Transverse colon (tissue), 4 donors: ENCODE data around the gene MICAL1. TPM values are rescaled to one million over a fixed set of nuclear protein-coding genes. Genes with fewer than 3 reads are reported as not detected.

Experiments used
- DNase-seq: peaks from one replicate; pipeline ENCODE4 v3.0.0-alpha.2; 2019
- H3K27ac ChIP-seq, 4 donors: fragments of 200-600 bp; sonication (generic); 2 replicates each; pipeline ENCODE4 v1.5.1; 2016 to 2018; ENCODE audit warnings: inconsistent platforms in 4 of 4
- H3K27me3 ChIP-seq: fragments of 200-600 bp; sonication (generic); 2 replicates; pipeline ENCODE4 v1.5.1; 2017; ENCODE audit warnings: inconsistent platforms
- H3K36me3 ChIP-seq, 4 donors: fragments of 200-600 bp; sonication (generic); 2 replicates each; pipeline ENCODE4 v1.5.1; 2017 to 2019; ENCODE audit warnings: inconsistent platforms in 4 of 4
- H3K4me1 ChIP-seq, 4 donors: fragments of 200-600 bp; sonication (generic); 2 replicates each; pipeline ENCODE4 v1.5.1; 2017 to 2020; ENCODE audit warnings: inconsistent platforms in 4 of 4
- H3K4me3 ChIP-seq, 4 donors: fragments of 200-600 bp; sonication (generic); 1 replicate in 1 of 4; 2 replicates in 3 of 4; pipeline versions ENCODE4 v1.5.1 to v1.6.1; 2017 to 2019; ENCODE audit warnings: inconsistent platforms in 4 of 4
- H3K9me3 ChIP-seq, 2 donors: fragments of 200-600 bp; sonication (generic); 2 replicates each; pipeline ENCODE4 v1.5.1; 2017 to 2019; ENCODE audit warnings: inconsistent platforms in 2 of 2
- CTCF ChIP-seq, 5 experiments: fragments of 200-600 bp in 3 of 5; fragments of 450-650 bp in 2 of 5; sonication (generic) in 3 of 5; IDR thresholded peaks; 1 replicate in 2 of 5; 2 replicates in 3 of 5; pipeline ENCODE4 v1.5.1; 2016 to 2017; ENCODE audit warnings: antibody characterized with exemption in 5 of 5, inconsistent platforms in 3 of 5, mild to moderate bottlenecking in 2 of 5, moderate library complexity in 1 of 5
- EP300 ChIP-seq: sonication (generic); formaldehyde crosslinking; IDR thresholded peaks from one replicate; pipeline ENCODE4 v1.6.1; 2017; ENCODE audit warnings: antibody characterized with exemption, low read depth
- POLR2A ChIP-seq: fragments of 450-650 bp; IDR thresholded peaks from one replicate; pipeline ENCODE4 v1.6.1; 2016; ENCODE audit warnings: antibody characterized with exemption, mild to moderate bottlenecking, moderate library complexity
- POLR2AphosphoS5 ChIP-seq, 3 donors: sonication (generic); formaldehyde crosslinking; IDR thresholded peaks; one replicate each; pipeline ENCODE4 v1.6.1; 2016; ENCODE audit warnings: antibody characterized with exemption in 3 of 3
- WGBS, 2 donors: methylation state at CpG; one replicate each; pipeline ENCODE4 v1.1.5; 2018; ENCODE audit warnings: low coverage in 1 of 2; 5-methylcytosine and 5-hydroxymethylcytosine counted together
- in situ Hi-C, 4 donors: fragments of 200-750 bp; cut with MboI; loops; one replicate each; pipeline versions ENCODE4 v1.15.0 to v1.15.1; 2017; ENCODE audit warnings: low sequenced_read_pairs in 3 of 4, low pct_ligation_motif_present in 1 of 4, low pct_unique_long_range_greater_than_20kb in 1 of 4
- intact Hi-C: fragments of 100-400 bp; cut with DNase I; formaldehyde crosslinking; loops from one replicate; pipeline ENCODE4 v1.15.1; 2023; ENCODE audit warnings: low total_unique reads
- total RNA-seq, 4 donors: library from RNA; depleted of rRNA; stranded (reverse); fragments of >200 nt; gene quantifications; one replicate each; pipeline ENCODE4 v1.1.0, GENCODE V29; 2016

Gene MICAL1
- total RNA-seq, 4 donors from 2014 or later = 85.3 to 241 (median 121) TPM

GRCh38 chr6:109472132-109472995 lies 16.8 kb upstream of the MICAL1 start:
- TF ChIP-seq POLR2A (no peak), POLR2AphosphoS5 (IDR thresholded peaks at IDR 0.05) (no peak), CTCF (IDR thresholded peaks at IDR 0.05) (no peak), EP300 (no peak)
- Histone ChIP-seq H3K27ac (no peak overlapping the region), H3K4me1 (peaks cover 0 to 11% (median under 1%) of the 10 kb centered on the region in 4 donors), H3K27me3 (no peaks in the 10 kb centered on the region), H3K4me3 (no peak overlapping the region), H3K36me3 (peaks cover 0 to 22% (median 6%) of the 10 kb centered on the region in 4 donors), H3K9me3 (no peaks in the 10 kb centered on the region)
- in situ Hi-C loops = no loop called here
- DNase-seq = no peak
- WGBS, 2 donors = 88 to 96% methylated on average over 3 to 9 of the region's 9 CpGs
- intact Hi-C loops = no loop called here

GRCh38 chr6:109471105-109471810 lies 15.7 kb upstream of the MICAL1 start:
- Histone ChIP-seq H3K27me3 (no peaks in the 10 kb centered on the region), H3K4me1 (peaks cover 0 to 17% (median 3%) of the 10 kb centered on the region in 4 donors), H3K27ac (no peak overlapping the region), H3K9me3 (no peaks in the 10 kb centered on the region), H3K4me3 (no peak overlapping the region), H3K36me3 (peaks cover 0 to 25% (median 6%) of the 10 kb centered on the region in 4 donors)
- intact Hi-C loops = no loop called here
- in situ Hi-C loops = no loop called here
- TF ChIP-seq POLR2AphosphoS5 (IDR thresholded peaks at IDR 0.05) = no peak
- TF ChIP-seq POLR2A = no peak
- TF ChIP-seq EP300 = no peak
- no peak for TF ChIP-seq CTCF (IDR thresholded peaks at IDR 0.05)
- WGBS, 2 donors = 91% methylated on average over 5 of the region's 5 CpGs; no CpG with 5 or more reads in 1 of the 2 donors
- no peak for DNase-seq

- Histone ChIP-seq H3K4me1 (peaks cover 0 to 17% (median 4%) of the 10 kb centered on the region in 4 donors), H3K4me3 (no peak overlapping the region), H3K36me3 (peaks cover 0 to 34% (median 11%) of the 10 kb centered on the region in 4 donors), H3K27me3 (no peaks in the 10 kb centered on the region), H3K9me3 (no peaks in the 10 kb centered on the region), H3K27ac (no peak overlapping the region)
- in situ Hi-C loops (no loop called here), intact Hi-C loops (no loop called here)
- 91 to 95% methylated on average over 4 to 5 of the region's 5 CpGs for WGBS, 2 donors
- no peak for TF ChIP-seq POLR2A
- no peak for DNase-seq
These were observed 14.1 kb upstream of the MICAL1 start for GRCh38 chr6:109469591-109470189.

GRCh38 chr6:109467696-109468095 lies 12.1 kb upstream of the MICAL1 start:
- Histone ChIP-seq H3K4me1 (peaks cover 0 to 17% (median 4%) of the 10 kb centered on the region in 4 donors), H3K4me3 (no peak overlapping the region), H3K27me3 (no peaks in the 10 kb centered on the region), H3K27ac (no peak overlapping the region), H3K9me3 (no peaks in the 10 kb centered on the region), H3K36me3 (peaks cover 0 to 27% (median 6%) of the 10 kb centered on the region in 4 donors)
- 78% methylated on average over 5 to 6 of the region's 6 CpGs for WGBS, 2 donors
- in situ Hi-C loops (no loop called here), intact Hi-C loops (no loop called here)
- TF ChIP-seq CTCF (IDR thresholded peaks at IDR 0.05) (no peak), EP300 (no peak), POLR2A (no peak), POLR2AphosphoS5 (IDR thresholded peaks at IDR 0.05) (no peak)
- DNase-seq = no peak
